Muscle of arm (tissue), 12 donors: Measurements from ENCODE around the gene CLRN1. TPM values are rescaled to one million over a fixed set of nuclear protein-coding genes. Genes with fewer than 3 reads are reported as not detected.
A peak's percentile ranks its signal among the peaks of the same experiment; 100 is the strongest.

Experiments
- DNase-seq: peaks from one replicate; pipeline ENCODE4 v3.0.0-alpha.2; 2013
- polyA plus RNA-seq, 12 donors: library from polyadenylated mRNA; unstranded; fragments of 120-200 nt; gene quantifications; one replicate each; pipeline ENCODE4 v1.2.1, GENCODE V29; 2013; ENCODE audit not compliant: insufficient read length in 12 of 12

Gene CLRN1
- polyA plus RNA-seq, 12 donors = 0.25 to 0.99 (median 0.45) TPM; not detected in 3

- no peak for DNase-seq
These were observed 6.1 kb upstream of the CLRN1 start for GRCh38 chr3:150978566-150979148.

- DNase-seq = no peak
These were observed 3.5 kb upstream of the CLRN1 start for GRCh38 chr3:150975992-150976368.

- DNase-seq = no peak
These were observed 2.8 kb upstream of the CLRN1 start for GRCh38 chr3:150975086-150975991.

- no peak for DNase-seq
These were observed 1.7 kb downstream of the CLRN1 start for GRCh38 chr3:150970665-150971324.

- no peak for DNase-seq
These were observed 4.0 kb downstream of the CLRN1 start for GRCh38 chr3:150968341-150969035.

GRCh38 chr3:150965436-150965835 lies 7.1 kb downstream of the CLRN1 start:
- no peak for DNase-seq

- no peak for DNase-seq
These were observed 10.6 kb downstream of the CLRN1 start for GRCh38 chr3:150961949-150962348.

- peak; percentile 3 for DNase-seq
These were observed 11.5 kb downstream of the CLRN1 start for GRCh38 chr3:150960708-150961684.

GRCh38 chr3:150958683-150959082 lies 13.8 kb downstream of the CLRN1 start:
- DNase-seq = no peak

GRCh38 chr3:150956376-150956775 lies 16.2 kb downstream of the CLRN1 start:
- no peak for DNase-seq

- DNase-seq = no peak
These were observed 20.6 kb downstream of the CLRN1 start for GRCh38 chr3:150951923-150952322.

- no peak for DNase-seq
These were observed 27.1 kb downstream of the CLRN1 start for GRCh38 chr3:150945226-150946032.

GRCh38 chr3:150942221-150942620 lies 30.3 kb downstream of the CLRN1 start:
- DNase-seq = no peak

- DNase-seq = no peak
These were observed 35.8 kb downstream of the CLRN1 start for GRCh38 chr3:150936693-150937092.

- DNase-seq = no peak
These were observed 39.0 kb downstream of the CLRN1 start for GRCh38 chr3:150933473-150933995.

- no peak for DNase-seq
These were observed 40.8 kb downstream of the CLRN1 start for GRCh38 chr3:150931745-150932144.

GRCh38 chr3:150930839-150931238 lies 41.7 kb downstream of the CLRN1 start:
- DNase-seq = no peak

GRCh38 chr3:150928234-150928633 lies 44.3 kb downstream of the CLRN1 start:
- DNase-seq = no peak

GRCh38 chr3:150926328-150926727 lies 46.2 kb downstream of the CLRN1 start:
- no peak for DNase-seq

- no peak for DNase-seq
These were observed 46.8 kb downstream of the CLRN1 start for GRCh38 chr3:150925751-150926201.
